ENCODE data around the gene PMM2. TPM values are rescaled to one million over a fixed set of nuclear protein-coding genes. Genes with fewer than 3 reads are reported as not detected.

PMM2 gene
- total RNA-seq, 1 experiment from 2014 or later, result 35.2 TPM

- Histone ChIP-seq H3K9me3 (ENCODE audit: low read length) (no peaks in the 10 kb centered on the region), H2AFZ (ENCODE audit: low read length) (no peak overlapping the region), H3K4me1 (ENCODE audit: insufficient read depth, low read length) (no peaks in the 10 kb centered on the region), H4K20me1 (ENCODE audit: low read length) (no peaks in the 10 kb centered on the region), H3K27me3 (ENCODE audit: low read length) (no peaks in the 10 kb centered on the region), H3K36me3 (ENCODE audit: low read depth, low read length) (peaks cover 10% of the 10 kb centered on the region), H3K9me2 (replicated peaks; ENCODE audit: low read length) (no peaks in the 10 kb centered on the region), H3K79me2 (ENCODE audit: low read length) (no peaks in the 10 kb centered on the region), H3K9ac (ENCODE audit: low read length) (no peak overlapping the region), H3K4me2 (ENCODE audit: low read length) (no peak overlapping the region), H3K27ac (ENCODE audit: low read length) (no peak overlapping the region), H3K4me3 (ENCODE audit: low read length) (no peak overlapping the region), H3F3A (ENCODE audit: low read length, unreplicated experiment) (no peaks in the 10 kb centered on the region)
- BruUV-seq (replicated peaks), result no TSS peak
- CTCF ChIA-PET, result no interaction called here
- intact Hi-C loops (cut with micrococcal nuclease), result no loop called here
- TF ChIP-seq, protein P1, sequence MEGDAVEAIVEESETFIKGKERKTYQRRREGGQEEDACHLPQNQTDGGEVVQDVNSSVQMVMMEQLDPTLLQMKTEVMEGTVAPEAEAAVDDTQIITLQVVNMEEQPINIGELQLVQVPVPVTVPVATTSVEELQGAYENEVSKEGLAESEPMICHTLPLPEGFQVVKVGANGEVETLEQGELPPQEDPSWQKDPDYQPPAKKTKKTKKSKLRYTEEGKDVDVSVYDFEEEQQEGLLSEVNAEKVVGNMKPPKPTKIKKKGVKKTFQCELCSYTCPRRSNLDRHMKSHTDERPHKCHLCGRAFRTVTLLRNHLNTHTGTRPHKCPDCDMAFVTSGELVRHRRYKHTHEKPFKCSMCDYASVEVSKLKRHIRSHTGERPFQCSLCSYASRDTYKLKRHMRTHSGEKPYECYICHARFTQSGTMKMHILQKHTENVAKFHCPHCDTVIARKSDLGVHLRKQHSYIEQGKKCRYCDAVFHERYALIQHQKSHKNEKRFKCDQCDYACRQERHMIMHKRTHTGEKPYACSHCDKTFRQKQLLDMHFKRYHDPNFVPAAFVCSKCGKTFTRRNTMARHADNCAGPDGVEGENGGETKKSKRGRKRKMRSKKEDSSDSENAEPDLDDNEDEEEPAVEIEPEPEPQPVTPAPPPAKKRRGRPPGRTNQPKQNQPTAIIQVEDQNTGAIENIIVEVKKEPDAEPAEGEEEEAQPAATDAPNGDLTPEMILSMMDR (conservative IDR thresholded peaks at IDR 0.05; ENCODE audit: low read depth, low read length), result no peak
- TF ChIP-seq EZH2phosphoT487 (IDR thresholded peaks at IDR 0.05; ENCODE audit: borderline replicate concordance, low read length) (no peak), EZH2 (IDR thresholded peaks at IDR 0.05; ENCODE audit: low read length, unreplicated experiment) (no peak)
- no peak for ATAC-seq
- no peak for DNase-seq
- POLR2A ChIA-PET (ENCODE audit: unreplicated experiment), result no interaction called here
Observed at GRCh38 chr16:8826278-8826879, 28.7 kb downstream of the PMM2 start.

DNA sequence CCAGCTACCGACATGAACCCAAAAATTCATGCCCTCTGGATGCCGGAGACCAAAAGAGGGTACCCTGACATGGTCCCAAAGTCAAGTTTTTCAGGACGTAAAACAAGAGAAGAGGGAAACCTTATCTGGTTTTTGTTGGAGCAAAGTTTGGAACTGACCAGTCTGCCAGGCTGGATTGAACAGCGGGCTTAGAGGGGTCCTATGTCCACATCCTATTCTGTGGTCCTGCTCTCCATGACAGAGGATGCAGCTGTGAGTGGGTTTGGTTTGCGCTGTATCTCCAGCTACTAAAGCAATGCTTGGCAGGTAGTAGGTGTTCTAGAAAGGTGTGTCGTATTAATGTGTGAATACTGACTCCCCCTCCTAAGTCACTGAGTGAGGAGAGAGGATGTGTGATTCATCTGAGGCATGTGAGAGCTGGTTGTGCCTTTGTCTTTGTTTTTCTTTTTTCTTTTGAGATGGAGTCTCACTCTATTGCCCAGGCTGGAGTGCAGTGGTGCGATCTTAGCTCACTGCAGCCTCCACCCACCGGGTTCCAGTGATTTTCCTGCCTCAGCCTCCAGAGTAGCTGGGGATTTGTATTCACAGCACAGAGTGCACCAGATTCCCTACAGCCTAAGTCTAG is 31.0 kb downstream of the PMM2 start:
- Histone ChIP-seq H3K4me3 (ENCODE audit: low read length) (no peak overlapping the region), H3K9ac (ENCODE audit: low read length) (no peak overlapping the region), H3K79me2 (ENCODE audit: low read length) (no peaks in the 10 kb centered on the region), H3F3A (ENCODE audit: low read length, unreplicated experiment) (no peaks in the 10 kb centered on the region), H3K9me2 (replicated peaks; ENCODE audit: low read length) (no peaks in the 10 kb centered on the region), H3K36me3 (ENCODE audit: low read depth, low read length) (peaks cover 17% of the 10 kb centered on the region), H3K4me1 (ENCODE audit: insufficient read depth, low read length) (no peaks in the 10 kb centered on the region), H3K4me2 (ENCODE audit: low read length) (no peak overlapping the region), H2AFZ (ENCODE audit: low read length) (no peak overlapping the region), H3K27ac (ENCODE audit: low read length) (no peak overlapping the region), H4K20me1 (ENCODE audit: low read length) (no peaks in the 10 kb centered on the region), H3K27me3 (ENCODE audit: low read length) (no peaks in the 10 kb centered on the region), H3K9me3 (ENCODE audit: low read length) (no peaks in the 10 kb centered on the region)
- DNase-seq, result no peak
- intact Hi-C loops (cut with micrococcal nuclease), result no loop called here
- POLR2A ChIA-PET (ENCODE audit: unreplicated experiment), result no interaction called here
- CTCF ChIA-PET, result no interaction called here
- ATAC-seq, result no peak
- no TSS peak for BruUV-seq (replicated peaks)
- TF ChIP-seq EZH2 (IDR thresholded peaks at IDR 0.05; ENCODE audit: low read length, unreplicated experiment) (no peak), EZH2phosphoT487 (IDR thresholded peaks at IDR 0.05; ENCODE audit: borderline replicate concordance, low read length) (no peak)
- TF ChIP-seq, protein P1 (conservative IDR thresholded peaks at IDR 0.05; ENCODE audit: low read depth, low read length), result no peak

- H3K4me3 ChIP-seq (ENCODE audit: low read length), result no peak overlapping the region
- H3F3A ChIP-seq (ENCODE audit: low read length, unreplicated experiment), result no peaks in the 10 kb centered on the region
- ATAC-seq (no peak), DNase-seq (no peak)
- no peaks in the 10 kb centered on the region for H3K4me1 ChIP-seq (ENCODE audit: insufficient read depth, low read length)
- peaks cover 13% of the 10 kb centered on the region for H3K36me3 ChIP-seq (ENCODE audit: low read depth, low read length)
- no peak overlapping the region for H3K9ac ChIP-seq (ENCODE audit: low read length)
- BruUV-seq (replicated peaks), result no TSS peak
- no peaks in the 10 kb centered on the region for H3K79me2 ChIP-seq (ENCODE audit: low read length)
- no peaks in the 10 kb centered on the region for H3K9me2 ChIP-seq (replicated peaks; ENCODE audit: low read length)
- H3K9me3 ChIP-seq (ENCODE audit: low read length), result no peaks in the 10 kb centered on the region
- no peaks in the 10 kb centered on the region for H3K27me3 ChIP-seq (ENCODE audit: low read length)
- ChIA-PET POLR2A (ENCODE audit: unreplicated experiment) (no interaction called here), CTCF (no interaction called here)
- no peak overlapping the region for H3K4me2 ChIP-seq (ENCODE audit: low read length)
- no peak overlapping the region for H2AFZ ChIP-seq (ENCODE audit: low read length)
- no peaks in the 10 kb centered on the region for H4K20me1 ChIP-seq (ENCODE audit: low read length)
- TF ChIP-seq EZH2phosphoT487 (IDR thresholded peaks at IDR 0.05; ENCODE audit: borderline replicate concordance, low read length), result no peak
- TF ChIP-seq, protein P1 (conservative IDR thresholded peaks at IDR 0.05; ENCODE audit: low read depth, low read length), result no peak
- no peak for TF ChIP-seq EZH2 (IDR thresholded peaks at IDR 0.05; ENCODE audit: low read length, unreplicated experiment)
- intact Hi-C loops (cut with micrococcal nuclease), result no loop called here
- H3K27ac ChIP-seq (ENCODE audit: low read length), result no peak overlapping the region
Observed at GRCh38 chr16:8831450-8831849, 33.8 kb downstream of the PMM2 start.
